ENCODE measurements around the gene HELZ2.
"Not testable (repeated sequence)": the region's sequence is repeated elsewhere in the genome, so short reads cannot be mapped to it uniquely, and the experiment has no call there.

The HELZ2 gene

GRCh38 chr20:63577317-63577894, 3.4 kb upstream of the HELZ2 start:
- H3K4me3 ChIP-seq (ENCODE audit: low read length in 2 of 2), result peak overlapping the region in 1 of 2 donors; percentile 22
- no peaks in the 10 kb centered on the region for H3K36me3 ChIP-seq (ENCODE audit: control insufficient read depth in 2 of 2, insufficient read depth in 2 of 2, low read length in 2 of 2)
- no peaks in the 10 kb centered on the region for H3K27me3 ChIP-seq (ENCODE audit: control insufficient read depth in 1 of 2, insufficient read depth in 2 of 2, low read length in 2 of 2)
- no peak overlapping the region for H3K9ac ChIP-seq (ENCODE audit: low read length in 2 of 2)
- no peaks in the 10 kb centered on the region for H3K9me3 ChIP-seq (ENCODE audit: control insufficient read depth in 2 of 2, low read length in 2 of 2)
- peaks cover 24% of the 10 kb centered on the region for H3K4me1 ChIP-seq (ENCODE audit: control insufficient read depth, insufficient read depth, low read length)
- H3K27ac ChIP-seq (ENCODE audit: low read length), result no peak overlapping the region

DNA sequence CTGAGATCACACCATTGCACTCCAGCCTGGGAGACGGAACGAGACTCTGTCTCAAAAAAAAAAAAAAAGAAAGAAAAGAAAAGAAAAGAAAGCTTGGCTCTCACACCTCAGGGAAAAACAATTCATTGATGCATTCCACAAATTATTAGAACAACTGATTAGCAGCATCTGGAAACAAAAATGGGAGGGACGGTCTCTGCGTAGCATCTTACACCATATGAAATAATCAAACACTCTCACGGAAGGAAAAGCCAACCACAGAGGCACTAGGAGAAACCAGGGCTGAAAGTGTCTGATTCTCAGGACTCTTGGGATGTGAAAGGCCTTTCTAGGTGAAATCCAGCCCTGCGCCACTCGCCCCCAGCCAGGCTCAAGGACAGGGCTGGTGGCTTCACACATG, 2.3 kb upstream of the HELZ2 start:
- Histone ChIP-seq H3K9ac (ENCODE audit: low read length in 2 of 2) (no peak overlapping the region), H3K27me3 (ENCODE audit: control insufficient read depth in 1 of 2, insufficient read depth in 2 of 2, low read length in 2 of 2) (no peaks in the 10 kb centered on the region), H3K9me3 (ENCODE audit: control insufficient read depth in 2 of 2, low read length in 2 of 2) (no peaks in the 10 kb centered on the region), H3K27ac (ENCODE audit: low read length) (no peak overlapping the region), H3K36me3 (ENCODE audit: control insufficient read depth in 2 of 2, insufficient read depth in 2 of 2, low read length in 2 of 2) (no peaks in the 10 kb centered on the region), H3K4me1 (ENCODE audit: control insufficient read depth, insufficient read depth, low read length) (peaks cover 24% of the 10 kb centered on the region), H3K4me3 (ENCODE audit: low read length in 2 of 2) (no peak overlapping the region)

GRCh38 chr20:63574829-63575743, 1.0 kb upstream of the HELZ2 start:
- Histone ChIP-seq H3K9me3 (ENCODE audit: control insufficient read depth in 2 of 2, low read length in 2 of 2) (no peaks in the 10 kb centered on the region), H3K36me3 (ENCODE audit: control insufficient read depth in 2 of 2, insufficient read depth in 2 of 2, low read length in 2 of 2) (no peaks in the 10 kb centered on the region), H3K27me3 (ENCODE audit: control insufficient read depth in 1 of 2, insufficient read depth in 2 of 2, low read length in 2 of 2) (no peaks in the 10 kb centered on the region), H3K4me1 (ENCODE audit: control insufficient read depth, insufficient read depth, low read length) (peaks cover 24% of the 10 kb centered on the region), H3K27ac (ENCODE audit: low read length) (no peak overlapping the region), H3K9ac (ENCODE audit: low read length in 2 of 2) (no peak overlapping the region), H3K4me3 (ENCODE audit: low read length in 2 of 2) (peak overlapping the region in 1 of 2 donors; percentile 84)

DNA sequence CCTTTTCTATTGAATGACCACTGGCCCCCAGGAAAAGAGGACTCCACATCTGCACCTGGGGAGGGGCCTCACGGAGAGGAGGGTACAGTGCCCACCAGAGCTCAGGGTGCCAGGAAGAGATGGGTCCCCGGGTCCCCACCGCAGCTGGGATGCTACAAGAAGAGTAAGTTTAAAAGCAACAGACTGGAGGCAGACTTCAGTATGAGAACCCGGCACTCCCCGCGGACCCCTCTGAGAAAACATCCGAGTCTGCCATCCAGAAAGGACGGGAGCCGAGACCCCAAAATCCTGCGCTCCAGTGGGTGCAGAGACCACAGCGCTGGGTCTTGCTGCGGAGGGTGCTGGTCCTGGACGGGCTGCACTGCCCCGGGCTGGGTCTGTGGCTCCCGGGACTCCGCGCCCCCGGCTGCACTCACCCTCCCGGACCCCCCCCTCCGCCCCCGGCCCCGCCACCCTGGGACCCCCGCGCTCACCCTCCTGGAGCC, 350 bp downstream of the HELZ2 start:
- Histone ChIP-seq H3K27me3 (ENCODE audit: control insufficient read depth in 1 of 2, insufficient read depth in 2 of 2, low read length in 2 of 2) (no peaks in the 10 kb centered on the region), H3K4me3 (ENCODE audit: low read length in 2 of 2) (peak overlapping the region; percentile 84 to 93), H3K4me1 (ENCODE audit: control insufficient read depth, insufficient read depth, low read length) (peaks cover 24% of the 10 kb centered on the region), H3K9ac (ENCODE audit: low read length in 2 of 2) (peak overlapping the region; percentile 81 to 94), H3K36me3 (ENCODE audit: control insufficient read depth in 2 of 2, insufficient read depth in 2 of 2, low read length in 2 of 2) (no peaks in the 10 kb centered on the region), H3K9me3 (ENCODE audit: control insufficient read depth in 2 of 2, low read length in 2 of 2) (no peaks in the 10 kb centered on the region), H3K27ac (ENCODE audit: low read length) (peak overlapping the region; percentile 64)

GRCh38 chr20:63572788-63573646, 1.0 kb downstream of the HELZ2 start:
- H3K4me1 ChIP-seq (ENCODE audit: control insufficient read depth, insufficient read depth, low read length), result peaks cover 24% of the 10 kb centered on the region
- H3K36me3 ChIP-seq (ENCODE audit: control insufficient read depth in 2 of 2, insufficient read depth in 2 of 2, low read length in 2 of 2), result no peaks in the 10 kb centered on the region
- no peaks in the 10 kb centered on the region for H3K9me3 ChIP-seq (ENCODE audit: control insufficient read depth in 2 of 2, low read length in 2 of 2)
- peak overlapping the region; percentile 64 for H3K27ac ChIP-seq (ENCODE audit: low read length)
- H3K9ac ChIP-seq (ENCODE audit: low read length in 2 of 2), result peak overlapping the region; percentile 81 to 94
- no peaks in the 10 kb centered on the region for H3K27me3 ChIP-seq (ENCODE audit: control insufficient read depth in 1 of 2, insufficient read depth in 2 of 2, low read length in 2 of 2)
- H3K4me3 ChIP-seq (ENCODE audit: low read length in 2 of 2), result peak overlapping the region; percentile 84 to 93

- H3K27ac ChIP-seq (ENCODE audit: low read length), result no peak overlapping the region
- peaks cover 19% of the 10 kb centered on the region for H3K4me1 ChIP-seq (ENCODE audit: control insufficient read depth, insufficient read depth, low read length)
- H3K36me3 ChIP-seq (ENCODE audit: control insufficient read depth in 2 of 2, insufficient read depth in 2 of 2, low read length in 2 of 2), result no peaks in the 10 kb centered on the region
- no peak overlapping the region for H3K9ac ChIP-seq (ENCODE audit: low read length in 2 of 2)
- H3K9me3 ChIP-seq (ENCODE audit: control insufficient read depth in 2 of 2, low read length in 2 of 2), result no peaks in the 10 kb centered on the region
- H3K4me3 ChIP-seq (ENCODE audit: low read length in 2 of 2), result no peak overlapping the region
- H3K27me3 ChIP-seq (ENCODE audit: control insufficient read depth in 1 of 2, insufficient read depth in 2 of 2, low read length in 2 of 2), result no peaks in the 10 kb centered on the region
Measured at GRCh38 chr20:63572071-63572787, 1.8 kb downstream of the HELZ2 start.

DNA sequence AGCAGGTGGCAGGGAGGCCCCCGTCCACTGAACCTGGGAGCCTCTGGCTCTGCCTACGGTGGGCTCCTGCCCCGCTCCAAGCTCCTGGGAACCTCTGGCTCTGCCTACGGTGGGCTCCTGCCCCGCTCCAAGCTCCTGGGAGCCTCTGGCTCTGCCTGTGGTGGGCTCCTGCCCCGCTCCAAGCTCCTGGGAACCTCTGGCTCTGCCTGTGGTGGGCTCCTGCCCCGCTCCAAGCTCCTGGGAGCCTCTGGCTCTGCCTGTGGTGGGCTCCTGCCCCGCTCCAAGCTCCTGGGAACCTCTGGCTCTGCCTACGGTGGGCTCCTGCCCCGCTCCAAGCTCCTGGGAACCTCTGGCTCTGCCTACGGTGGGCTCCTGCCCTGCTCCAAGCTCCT, 3.0 kb downstream of the HELZ2 start:
- H3K4me3 ChIP-seq (ENCODE audit: low read length in 2 of 2); H3K36me3 ChIP-seq (ENCODE audit: control insufficient read depth in 2 of 2, insufficient read depth in 2 of 2, low read length in 2 of 2); H3K27ac ChIP-seq (ENCODE audit: low read length); H3K9ac ChIP-seq (ENCODE audit: low read length in 2 of 2); H3K27me3 ChIP-seq (ENCODE audit: control insufficient read depth in 1 of 2, insufficient read depth in 2 of 2, low read length in 2 of 2); H3K9me3 ChIP-seq (ENCODE audit: control insufficient read depth in 2 of 2, low read length in 2 of 2): not testable (repeated sequence)
- peaks cover 18% of the 10 kb centered on the region for H3K4me1 ChIP-seq (ENCODE audit: control insufficient read depth, insufficient read depth, low read length)

DNA sequence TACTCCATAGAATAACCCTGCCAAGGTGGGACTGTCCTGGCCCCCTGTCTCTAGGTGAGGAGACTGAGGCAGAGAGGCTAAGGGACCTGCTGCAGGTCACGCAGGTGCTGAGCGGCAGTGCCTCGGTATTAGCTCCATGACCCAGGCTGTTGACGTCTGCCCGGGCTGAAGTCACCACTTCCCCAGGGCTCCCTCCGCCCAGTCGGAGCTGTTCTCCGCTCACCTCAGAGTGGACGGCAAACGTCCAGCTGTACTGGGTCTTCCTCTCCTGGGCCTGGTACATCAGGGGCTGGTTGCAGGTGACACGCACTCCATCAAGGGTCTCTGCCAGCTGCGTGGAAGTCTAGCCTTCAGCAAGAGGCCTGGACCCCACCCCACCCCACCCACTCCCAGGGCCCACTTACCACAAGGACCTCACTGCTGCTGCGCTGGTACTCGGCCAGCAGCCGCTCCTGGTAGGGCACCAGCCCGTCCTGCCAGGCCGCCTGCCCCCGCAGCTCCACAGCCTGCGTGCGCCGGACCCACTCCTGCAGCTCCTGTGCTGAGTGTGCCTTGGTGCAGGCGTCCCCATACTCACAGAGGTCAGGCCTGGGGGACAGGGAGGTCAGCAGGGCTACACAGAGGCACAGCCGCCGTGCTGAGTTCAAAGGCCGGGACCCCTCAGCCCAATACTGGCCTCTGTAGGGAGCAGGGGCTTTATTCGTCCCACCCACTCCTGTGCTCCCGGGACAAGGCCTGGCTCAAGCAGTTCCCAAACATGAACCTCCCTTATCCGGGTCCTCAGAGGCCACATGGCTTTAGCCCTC, 3.6 kb downstream of the HELZ2 start:
- Histone ChIP-seq H3K9ac (ENCODE audit: low read length in 2 of 2) (no peak overlapping the region), H3K9me3 (ENCODE audit: control insufficient read depth in 2 of 2, low read length in 2 of 2) (no peaks in the 10 kb centered on the region), H3K4me1 (ENCODE audit: control insufficient read depth, insufficient read depth, low read length) (peaks cover 18% of the 10 kb centered on the region), H3K27me3 (ENCODE audit: control insufficient read depth in 1 of 2, insufficient read depth in 2 of 2, low read length in 2 of 2) (no peaks in the 10 kb centered on the region), H3K4me3 (ENCODE audit: low read length in 2 of 2) (no peak overlapping the region), H3K27ac (ENCODE audit: low read length) (no peak overlapping the region), H3K36me3 (ENCODE audit: control insufficient read depth in 2 of 2, insufficient read depth in 2 of 2, low read length in 2 of 2) (no peaks in the 10 kb centered on the region)

GRCh38 chr20:63568986-63569949, 4.8 kb downstream of the HELZ2 start:
- H3K4me1 ChIP-seq (ENCODE audit: control insufficient read depth, insufficient read depth, low read length), result peaks cover 12% of the 10 kb centered on the region
- H3K27ac ChIP-seq (ENCODE audit: low read length), result no peak overlapping the region
- H3K9me3 ChIP-seq (ENCODE audit: control insufficient read depth in 2 of 2, low read length in 2 of 2), result no peaks in the 10 kb centered on the region
- H3K36me3 ChIP-seq (ENCODE audit: control insufficient read depth in 2 of 2, insufficient read depth in 2 of 2, low read length in 2 of 2), result peaks cover 0 to 3% of the 10 kb centered on the region in 2 donors
- no peak overlapping the region for H3K9ac ChIP-seq (ENCODE audit: low read length in 2 of 2)
- H3K27me3 ChIP-seq (ENCODE audit: control insufficient read depth in 1 of 2, insufficient read depth in 2 of 2, low read length in 2 of 2), result no peaks in the 10 kb centered on the region
- no peak overlapping the region for H3K4me3 ChIP-seq (ENCODE audit: low read length in 2 of 2)
